GM13977 (cell line): ENCODE measurements around the gene ADIPOR1.

Source experiments
- DNase-seq: peaks from one replicate; pipeline ENCODE4 v3.0.0; 2012; ENCODE audit warnings: low spot score
- CTCF ChIP-seq: IDR thresholded peaks from 2 replicates; pipeline ENCODE4 v1.5.1; 2012; ENCODE audit warnings: mild to moderate bottlenecking, control low read depth; ENCODE audit not compliant: insufficient read depth; ENCODE audit errors: extremely low read depth, missing control alignments
- in situ Hi-C: fragments of 300-500 bp; cut with MboI; formaldehyde crosslinking; loops from one replicate; pipeline ENCODE4 v1.12.0; 2022; ENCODE audit warnings: low sequenced_read_pairs, low pct_unique_long_range_greater_than_20kb, mixed read lengths, inconsistent platforms; ENCODE audit not compliant: unreplicated experiment

Gene ADIPOR1

GRCh38 chr1:202982715-202983430 is 24.8 kb upstream of the ADIPOR1 start:
- no peak for DNase-seq
- TF ChIP-seq CTCF = no peak
- in situ Hi-C loops = loop anchor here (25.0 kb wide), 1 partner anchor 221 kb away; no protein-coding TSS in a partner anchor

- TF ChIP-seq CTCF = no peak
- no peak for DNase-seq
- in situ Hi-C loops = loop anchor here (25.0 kb wide), 1 partner anchor 220 kb away; no protein-coding TSS in a partner anchor
Measured at GRCh38 chr1:202981939-202982338, 23.8 kb upstream of the ADIPOR1 start.

GRCh38 chr1:202979459-202979858 is 21.3 kb upstream of the ADIPOR1 start:
- in situ Hi-C loops = loop anchor here (25.0 kb wide), 1 partner anchor 217 kb away; no protein-coding TSS in a partner anchor
- no peak for TF ChIP-seq CTCF
- DNase-seq = no peak

- TF ChIP-seq CTCF = no peak
- in situ Hi-C loops = loop anchor here (25.0 kb wide), 1 partner anchor 214 kb away; no protein-coding TSS in a partner anchor
- no peak for DNase-seq
Measured at GRCh38 chr1:202976633-202977032, 18.5 kb upstream of the ADIPOR1 start.

- no peak for TF ChIP-seq CTCF
- no peak for DNase-seq
- in situ Hi-C loops = loop anchor here (25.0 kb wide), 1 partner anchor 213 kb away; no protein-coding TSS in a partner anchor
Measured at GRCh38 chr1:202974856-202975255, 16.7 kb upstream of the ADIPOR1 start.

GRCh38 chr1:202972046-202972445 is 13.9 kb upstream of the ADIPOR1 start:
- no peak for DNase-seq
- TF ChIP-seq CTCF = no peak
- in situ Hi-C loops = no loop called here
